ENCODE measurements around the gene PLA2G4D. TPM values are rescaled to one million over a fixed set of nuclear protein-coding genes. Genes with fewer than 3 reads are reported as not detected.

Gene PLA2G4D, protein sequence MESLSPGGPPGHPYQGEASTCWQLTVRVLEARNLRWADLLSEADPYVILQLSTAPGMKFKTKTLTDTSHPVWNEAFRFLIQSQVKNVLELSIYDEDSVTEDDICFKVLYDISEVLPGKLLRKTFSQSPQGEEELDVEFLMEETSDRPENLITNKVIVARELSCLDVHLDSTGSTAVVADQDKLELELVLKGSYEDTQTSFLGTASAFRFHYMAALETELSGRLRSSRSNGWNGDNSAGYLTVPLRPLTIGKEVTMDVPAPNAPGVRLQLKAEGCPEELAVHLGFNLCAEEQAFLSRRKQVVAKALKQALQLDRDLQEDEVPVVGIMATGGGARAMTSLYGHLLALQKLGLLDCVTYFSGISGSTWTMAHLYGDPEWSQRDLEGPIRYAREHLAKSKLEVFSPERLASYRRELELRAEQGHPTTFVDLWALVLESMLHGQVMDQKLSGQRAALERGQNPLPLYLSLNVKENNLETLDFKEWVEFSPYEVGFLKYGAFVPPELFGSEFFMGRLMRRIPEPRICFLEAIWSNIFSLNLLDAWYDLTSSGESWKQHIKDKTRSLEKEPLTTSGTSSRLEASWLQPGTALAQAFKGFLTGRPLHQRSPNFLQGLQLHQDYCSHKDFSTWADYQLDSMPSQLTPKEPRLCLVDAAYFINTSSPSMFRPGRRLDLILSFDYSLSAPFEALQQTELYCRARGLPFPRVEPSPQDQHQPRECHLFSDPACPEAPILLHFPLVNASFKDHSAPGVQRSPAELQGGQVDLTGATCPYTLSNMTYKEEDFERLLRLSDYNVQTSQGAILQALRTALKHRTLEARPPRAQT
- under 1 TPM; 0.12 to 0.18 (median 0.16) TPM for polyA plus RNA-seq (ENCODE audit: insufficient read depth in 1 of 5, insufficient read length in 5 of 5, low replicate concordance in 1 of 5)
- long read RNA-seq, donor 1, result 0 reads
- long read RNA-seq, donor 2, result 0 reads
- long read RNA-seq, donor 3, result 0 reads
- long read RNA-seq, donor 4, result 0 reads
- long read RNA-seq, donor 5, result 0 reads
- long read RNA-seq, donor 6, result 0 reads
- long read RNA-seq, donor 7, result 0 reads
- long read RNA-seq, donor 8, result 0 reads

DNA sequence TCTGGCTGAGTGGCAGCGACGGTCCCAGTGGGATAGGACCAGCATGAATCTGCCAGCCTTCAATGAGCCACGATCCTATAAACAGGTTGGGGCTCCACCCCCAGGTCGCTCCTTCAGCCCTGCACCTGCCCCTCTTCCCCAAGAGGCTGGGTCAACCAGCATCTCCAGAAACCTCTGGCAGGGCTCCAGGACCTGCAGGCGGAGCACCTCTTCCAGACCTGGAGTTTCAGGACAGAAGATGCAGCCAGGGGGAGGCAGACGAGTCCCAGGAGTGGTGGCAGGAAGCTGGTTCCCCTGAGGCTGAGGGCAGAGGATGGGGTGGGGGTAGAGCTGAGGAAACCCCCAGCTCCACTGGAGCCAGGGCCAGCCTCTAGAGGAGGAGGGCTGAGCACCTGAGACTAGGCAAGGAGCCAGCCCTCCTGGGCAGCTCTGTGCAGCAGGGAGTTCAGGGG, at the start of gene PLA2G4D:
Gene PLA2G4D, minus strand, starts transcription at position 51 of the 452 bp plus-strand sequence. CDS start 103 bp downstream, outside the sequence.
- peak in 1 of 2 donors; percentile 31 for DNase-seq

DNA sequence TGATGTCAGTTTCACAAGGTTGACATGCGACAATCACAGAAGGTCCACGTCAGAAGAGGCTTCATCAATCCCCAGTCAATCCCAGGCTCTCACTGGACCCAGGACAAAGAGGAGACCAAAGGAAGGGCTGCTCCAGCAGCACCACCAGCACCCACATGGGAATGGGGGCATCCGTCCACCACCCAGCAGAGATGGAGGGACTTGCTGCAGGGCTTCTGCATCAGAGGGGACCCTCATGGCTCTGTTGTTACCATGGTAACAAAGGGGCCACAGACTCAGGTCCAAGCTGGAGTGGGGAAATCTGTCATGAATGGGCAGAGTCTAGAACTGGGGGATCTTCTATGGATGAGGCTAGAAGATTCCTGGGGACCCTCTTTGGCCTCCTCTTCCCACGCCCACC, 49.0 kb upstream of the PLA2G4D start:
- DNase-seq, result no peak

DNA sequence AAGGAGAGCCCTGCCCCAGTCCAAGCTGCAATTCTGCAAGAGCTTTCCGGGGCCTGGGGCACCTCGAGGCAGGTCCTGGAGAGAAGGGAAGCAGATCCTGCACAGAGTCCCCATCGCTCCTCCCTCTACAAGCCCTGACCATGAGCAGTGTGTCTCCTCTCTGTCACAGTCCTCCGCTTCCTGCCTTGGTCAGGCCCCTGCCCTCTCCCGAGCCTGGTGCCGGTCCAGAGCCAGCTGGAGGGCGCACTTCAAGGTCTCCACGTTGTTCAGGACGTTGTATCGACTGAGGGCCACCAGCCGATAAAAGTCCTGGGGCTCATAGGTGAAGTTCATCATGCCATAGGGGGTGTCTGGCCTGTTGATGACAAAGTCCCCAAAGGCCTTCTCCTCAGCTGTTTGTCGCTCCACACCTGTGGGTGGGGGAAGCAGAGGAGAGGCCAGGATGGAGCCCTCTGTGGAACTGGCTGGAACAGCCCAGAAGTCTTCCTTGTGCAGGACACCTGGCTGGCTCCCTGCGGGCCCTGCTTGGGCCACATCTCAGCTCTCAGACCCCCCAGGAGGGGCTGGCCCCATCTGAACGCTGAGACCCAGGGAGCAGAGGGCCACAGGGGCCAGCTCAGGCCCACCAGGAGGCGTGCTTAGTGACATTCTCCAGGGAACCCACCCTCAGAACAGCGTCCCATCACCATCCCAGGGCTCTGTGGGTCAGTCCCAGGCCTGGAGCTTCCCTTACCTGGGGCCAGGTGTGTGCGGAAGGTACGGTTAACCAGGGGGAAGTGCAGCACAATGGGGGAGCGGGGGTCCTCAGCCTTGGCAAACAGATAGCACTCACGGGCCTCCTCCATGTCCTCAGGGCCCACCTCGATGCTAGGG, 47.7 kb upstream of the PLA2G4D start:
- no peak for DNase-seq

DNA sequence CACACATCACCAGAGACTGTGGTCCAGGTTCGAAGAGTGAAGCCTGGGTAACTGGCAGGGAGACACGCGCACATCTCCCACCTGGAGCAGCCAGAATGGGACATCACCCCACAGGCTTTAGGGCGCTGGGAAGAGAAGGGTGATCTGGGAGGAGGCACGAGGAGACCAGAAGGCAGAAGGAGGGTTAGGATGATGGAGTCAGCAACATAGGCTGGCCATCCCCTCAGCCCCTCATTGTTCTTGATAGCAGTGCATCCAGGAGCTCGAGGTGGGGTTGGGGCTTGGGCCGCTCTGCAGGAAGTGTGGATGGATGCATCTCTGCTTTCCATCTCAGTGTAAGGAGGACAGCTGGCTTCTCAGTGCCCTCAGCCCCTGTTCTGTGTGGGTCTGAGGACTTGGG, 46.9 kb upstream of the PLA2G4D start:
- no peak for DNase-seq

DNA sequence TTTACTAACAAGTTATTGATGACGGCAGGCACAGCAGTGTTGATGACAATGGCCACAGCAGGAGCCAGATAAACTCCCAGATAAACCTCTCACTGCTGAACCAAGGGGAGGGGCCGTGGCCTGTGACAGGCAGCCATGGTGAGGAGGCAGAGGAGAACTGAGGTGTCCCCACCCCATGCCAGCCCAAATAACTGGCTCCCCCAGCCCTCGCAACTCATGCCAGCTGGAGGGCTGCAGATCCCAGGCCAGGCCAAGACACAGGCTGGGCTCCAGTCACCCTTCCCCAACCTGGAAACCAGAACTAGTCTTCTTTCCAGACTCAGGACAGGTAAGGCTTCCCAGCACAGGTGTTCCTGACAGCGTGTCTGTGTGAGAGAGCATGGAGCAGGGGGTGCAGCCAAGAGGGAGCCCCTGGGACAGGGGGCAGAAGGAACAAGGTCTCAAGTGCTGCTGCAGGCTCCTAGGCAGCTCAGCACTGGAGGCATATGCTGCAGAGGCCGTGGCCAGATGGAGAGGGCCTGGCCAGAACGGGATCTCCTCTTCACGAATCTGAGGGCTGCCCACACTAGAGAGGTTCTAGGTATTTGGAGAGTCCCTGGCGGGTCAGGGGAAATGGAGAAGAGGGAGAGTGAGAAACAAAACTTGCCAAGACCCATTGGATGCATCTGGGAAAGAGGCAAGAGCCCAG, 46.2 kb upstream of the PLA2G4D start:
- DNase-seq, result no peak

DNA sequence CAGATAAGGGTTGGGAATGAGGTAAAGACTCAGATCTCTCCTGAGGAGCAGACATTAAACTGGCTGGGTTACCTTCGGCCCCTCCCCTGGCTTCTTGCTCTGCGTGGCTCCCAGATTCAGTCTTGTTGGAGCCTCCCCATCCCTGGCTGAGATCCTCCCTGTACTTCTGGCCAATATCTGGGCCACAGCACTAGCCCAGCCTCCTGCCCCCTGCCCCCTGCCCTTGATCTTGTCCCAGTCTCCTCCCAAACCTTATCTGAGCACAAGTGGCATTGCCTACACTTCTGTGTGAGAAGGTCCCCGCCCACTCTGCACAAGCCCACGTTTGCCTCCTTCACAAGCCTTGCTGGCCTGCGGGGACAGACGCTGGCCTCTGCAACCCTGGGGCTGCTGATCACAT, 45.2 kb upstream of the PLA2G4D start:
- DNase-seq, result no peak

DNA sequence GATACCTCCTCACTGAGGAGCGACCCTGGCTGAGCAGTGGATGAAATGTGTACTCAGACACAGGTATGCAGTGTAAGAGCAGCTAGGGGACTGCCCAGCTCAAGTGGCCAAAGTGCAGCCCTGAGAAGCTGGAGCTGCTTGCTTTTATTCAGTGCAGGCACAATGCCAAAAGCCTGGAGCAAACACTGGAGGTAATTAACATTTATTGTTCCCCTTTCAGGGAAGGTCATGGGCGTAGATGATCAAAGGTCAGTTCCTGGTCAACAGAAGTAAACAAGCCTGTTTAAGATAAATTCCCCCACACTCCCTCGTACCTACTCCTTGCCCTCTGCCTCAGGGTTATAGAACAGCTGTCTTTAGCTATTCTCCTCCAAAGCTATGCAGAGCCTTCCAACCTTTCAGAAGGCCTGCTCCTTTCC, 44.6 kb upstream of the PLA2G4D start:
- DNase-seq, result no peak

DNA sequence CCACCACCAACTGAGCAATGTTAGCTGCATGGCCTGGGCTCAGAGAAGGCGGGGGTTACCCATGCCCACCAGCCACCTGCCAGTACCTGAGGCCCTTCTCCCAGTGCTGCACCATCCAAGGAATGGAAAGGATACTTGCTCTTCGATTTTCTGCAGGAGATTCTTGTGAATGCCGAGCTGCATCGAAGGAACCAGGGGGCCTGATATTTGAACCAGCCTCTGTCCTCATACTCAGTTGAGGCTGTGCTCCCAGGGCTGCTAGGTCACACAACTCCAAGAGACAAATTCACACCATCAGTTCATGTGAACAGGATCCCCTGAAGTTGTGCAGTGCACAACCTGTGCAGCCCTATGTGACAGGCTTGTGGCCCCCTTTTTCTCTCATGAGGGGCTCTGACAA, 44.0 kb upstream of the PLA2G4D start:
- no peak for DNase-seq

DNA sequence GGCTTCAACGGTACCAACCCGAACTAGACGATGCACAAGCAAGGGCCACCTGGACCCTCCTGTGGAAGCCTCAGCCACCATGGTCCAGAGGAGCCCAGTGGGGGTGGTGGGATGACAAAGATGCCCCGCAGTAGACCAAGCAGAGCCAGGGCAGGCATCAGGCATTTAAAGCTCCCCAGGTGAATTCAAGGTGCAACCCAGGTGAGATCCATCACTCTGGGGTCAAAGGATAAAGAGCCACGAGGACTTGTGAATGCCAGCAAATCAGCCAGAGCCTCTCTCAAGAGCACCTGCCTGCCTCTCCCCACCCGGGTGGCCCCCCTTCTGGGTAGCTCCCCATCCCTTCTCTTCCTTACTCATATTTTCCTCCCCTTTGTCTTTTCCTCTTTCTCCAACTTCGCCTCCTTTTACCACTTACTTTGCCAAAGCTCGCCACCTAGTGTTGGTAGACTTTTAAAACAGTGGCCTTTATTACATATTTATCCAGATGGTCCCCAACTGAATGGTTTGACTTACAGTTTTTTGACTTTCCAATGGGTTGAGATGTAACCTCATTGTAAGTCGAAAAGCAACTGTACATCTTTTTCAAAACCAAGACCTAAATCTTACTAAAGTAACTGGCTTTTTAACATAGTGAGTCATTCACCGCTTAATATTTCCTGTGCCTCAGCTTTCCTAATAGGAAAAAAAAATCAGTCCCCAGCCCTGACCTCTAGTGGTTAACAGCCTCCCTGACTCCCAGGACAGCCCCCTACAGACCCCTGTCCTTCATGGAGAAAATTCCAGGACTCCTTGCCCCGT, 43.3 kb upstream of the PLA2G4D start:
- no peak for DNase-seq

DNA sequence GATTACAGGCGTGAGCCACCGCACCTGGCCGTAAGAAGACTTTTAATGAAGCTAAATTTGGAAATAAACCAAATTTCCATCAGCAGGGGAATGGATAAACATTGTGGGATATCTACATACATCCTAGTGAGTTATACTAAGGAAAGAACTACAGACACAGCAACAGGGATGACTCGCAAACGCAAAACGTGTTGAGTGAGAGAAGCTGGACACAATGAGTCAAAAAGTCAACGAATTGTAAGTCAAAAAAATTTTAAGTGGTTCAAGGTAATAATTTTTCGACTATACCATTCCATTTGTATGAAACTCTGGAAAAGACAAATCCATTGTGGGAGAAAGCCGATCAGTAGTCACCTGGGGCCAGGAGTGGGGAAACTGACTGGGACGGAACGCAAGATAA, 42.2 kb upstream of the PLA2G4D start:
- no peak for DNase-seq

DNA sequence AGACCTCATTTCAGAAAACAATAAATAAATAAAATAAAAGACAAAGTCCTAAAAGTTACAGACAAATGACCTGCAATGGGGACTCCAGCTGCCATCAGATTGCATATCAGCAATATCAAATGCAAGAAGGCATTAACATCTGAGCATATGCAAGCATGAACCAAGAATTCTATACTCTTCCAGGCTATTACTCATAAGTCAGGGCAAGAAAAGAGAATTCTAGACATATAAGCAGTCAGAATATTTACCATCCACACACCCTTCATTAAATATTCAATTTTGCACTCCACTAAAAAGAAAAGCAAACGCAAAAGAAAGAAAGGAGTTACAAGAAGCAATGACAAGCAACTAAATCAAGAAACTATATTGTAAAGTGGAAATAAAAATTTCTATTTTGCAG, 41.0 kb upstream of the PLA2G4D start:
- DNase-seq, result no peak

DNA sequence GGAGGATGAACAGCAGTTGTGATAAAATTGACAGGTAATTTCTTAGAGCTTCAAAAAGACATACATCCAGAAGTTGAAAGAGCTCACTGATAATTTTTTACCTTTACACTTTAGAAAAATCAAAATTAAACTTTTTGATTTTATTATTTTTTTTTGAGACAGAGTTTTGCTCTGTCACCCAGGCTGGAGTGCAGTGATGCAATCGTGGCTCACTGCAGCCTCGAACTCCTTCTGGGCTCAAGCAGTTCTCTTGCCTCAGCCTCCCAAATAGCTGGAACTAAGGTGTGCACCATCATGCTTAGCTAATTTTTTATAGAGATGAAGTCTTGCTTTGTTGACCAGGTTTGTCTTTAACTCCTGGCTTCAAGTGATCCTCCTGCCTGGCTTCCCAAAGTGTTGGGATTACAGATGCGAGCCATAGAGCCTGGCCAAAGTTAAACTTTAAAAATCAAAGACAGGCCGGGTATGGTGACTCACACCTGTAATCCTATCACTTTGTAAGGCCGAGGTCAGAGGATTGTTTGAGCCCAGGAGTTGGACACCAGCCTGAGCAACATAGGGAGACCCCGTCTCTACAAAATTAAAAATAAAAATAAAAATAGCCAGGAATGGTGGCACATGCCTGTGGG, 40.4 kb upstream of the PLA2G4D start:
- DNase-seq, result no peak

DNA sequence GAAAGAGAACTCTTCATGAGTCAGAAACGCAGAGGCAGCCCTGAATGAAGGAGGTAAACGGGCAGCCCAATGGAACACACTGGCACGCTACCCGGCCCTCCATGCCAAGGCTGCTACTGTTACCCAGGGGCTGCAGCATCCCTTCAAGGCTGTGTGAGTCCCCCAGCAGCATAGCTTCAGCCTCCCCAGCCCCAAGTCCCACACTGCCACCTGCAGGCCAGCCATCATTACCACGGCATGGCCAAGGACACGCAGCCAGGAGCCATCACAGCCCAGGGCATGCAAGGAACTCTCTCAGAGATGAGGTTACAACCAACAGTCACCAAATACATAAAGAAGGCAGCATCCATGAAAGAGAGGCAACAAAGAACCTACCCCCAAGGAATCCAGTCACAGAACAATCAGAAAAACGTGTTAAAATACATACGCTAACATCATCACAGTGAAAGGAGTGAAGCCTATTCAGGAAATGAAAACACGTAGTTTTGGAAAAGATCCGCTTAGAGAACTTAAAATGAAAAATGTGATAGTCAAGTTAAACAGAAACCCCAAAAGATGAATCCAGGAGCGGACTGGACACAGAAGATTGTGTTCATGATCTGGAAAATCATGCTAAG, 39.6 kb upstream of the PLA2G4D start:
- no peak for DNase-seq

DNA sequence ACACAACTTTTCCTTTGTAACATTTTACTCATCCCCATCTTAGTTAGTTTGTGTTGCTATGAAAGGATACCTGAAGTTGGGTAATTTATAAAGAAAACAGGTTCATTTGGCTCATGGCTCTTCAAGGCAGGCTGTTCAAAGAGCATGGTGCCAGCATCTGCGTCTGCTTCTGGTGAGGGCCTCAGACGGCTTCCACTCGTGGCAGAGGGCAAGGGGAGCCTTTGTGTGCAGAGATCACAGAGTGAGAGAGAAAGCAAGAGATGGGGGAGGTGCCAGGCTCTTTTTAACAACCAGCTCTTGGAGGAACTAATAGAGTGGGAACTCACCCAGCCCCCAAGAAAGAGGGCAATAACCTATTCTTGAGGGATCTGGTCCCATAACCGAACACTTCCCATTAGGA, 39.0 kb upstream of the PLA2G4D start:
- no peak for DNase-seq

DNA sequence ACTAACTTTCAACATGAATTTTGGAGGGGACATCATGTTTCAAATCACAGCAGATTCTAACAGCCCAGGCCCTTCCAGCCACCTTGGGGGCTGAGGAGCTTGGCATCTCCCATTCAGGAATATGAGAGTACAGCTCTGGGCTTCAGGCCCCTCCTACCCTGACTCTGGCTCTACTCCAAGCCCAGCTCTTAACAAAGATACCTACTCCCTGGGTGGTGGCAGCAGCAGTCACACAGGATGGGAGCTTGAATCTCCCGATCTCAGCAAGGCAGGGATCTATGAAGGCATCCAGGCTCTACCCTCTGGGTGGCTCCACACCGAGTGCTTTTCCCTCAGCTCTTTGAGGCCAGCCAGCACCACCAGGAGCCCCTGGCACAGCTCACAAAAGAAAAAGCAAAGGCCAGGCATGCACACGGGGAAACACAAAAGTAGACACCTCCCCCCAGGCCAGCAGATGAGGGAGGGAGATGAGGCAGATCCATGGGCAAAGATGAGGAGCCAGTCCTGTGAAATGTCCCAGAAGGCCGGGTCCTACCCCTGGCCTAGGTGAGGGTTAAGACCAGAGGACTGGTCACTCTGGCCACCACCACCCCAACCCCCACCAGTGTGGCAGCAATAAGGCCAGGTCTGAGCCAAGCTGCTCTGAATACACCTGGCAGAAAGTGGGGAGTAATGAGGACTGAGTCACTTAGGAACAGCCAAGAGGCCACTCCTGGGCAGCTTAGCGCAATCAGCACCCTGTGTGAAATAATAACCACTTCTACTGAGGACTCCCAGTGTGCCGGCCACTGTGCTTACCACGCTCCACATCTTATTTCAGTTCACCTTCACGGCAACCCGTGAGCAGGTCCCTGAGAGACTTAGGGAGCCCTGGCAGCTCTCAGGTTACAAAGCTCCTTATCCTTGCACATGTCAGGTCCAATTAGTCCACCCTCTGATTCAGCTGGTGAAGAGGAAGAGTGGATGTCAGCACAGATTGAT, 37.8 kb upstream of the PLA2G4D start:
- no peak for DNase-seq

DNA sequence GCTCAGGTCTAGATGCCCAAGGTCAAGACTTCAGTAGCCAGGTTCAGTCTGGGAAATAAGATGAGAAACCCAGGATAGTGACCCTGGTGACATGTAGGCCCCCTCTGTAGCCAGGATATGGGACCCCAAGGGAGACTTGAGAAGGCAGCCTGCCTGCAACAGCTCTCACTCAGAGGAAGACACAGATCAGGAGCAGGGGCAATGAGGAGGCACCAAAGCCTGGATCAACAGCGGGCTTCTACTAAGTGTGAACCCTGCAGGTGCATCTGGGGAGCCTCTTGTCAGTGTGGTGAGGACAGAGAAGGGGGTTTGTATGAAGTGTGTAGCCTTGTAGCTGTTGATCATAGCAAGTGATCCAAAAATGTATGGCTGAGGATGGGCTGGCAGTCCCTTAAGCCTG, 36.6 kb upstream of the PLA2G4D start:
- DNase-seq, result no peak

DNA sequence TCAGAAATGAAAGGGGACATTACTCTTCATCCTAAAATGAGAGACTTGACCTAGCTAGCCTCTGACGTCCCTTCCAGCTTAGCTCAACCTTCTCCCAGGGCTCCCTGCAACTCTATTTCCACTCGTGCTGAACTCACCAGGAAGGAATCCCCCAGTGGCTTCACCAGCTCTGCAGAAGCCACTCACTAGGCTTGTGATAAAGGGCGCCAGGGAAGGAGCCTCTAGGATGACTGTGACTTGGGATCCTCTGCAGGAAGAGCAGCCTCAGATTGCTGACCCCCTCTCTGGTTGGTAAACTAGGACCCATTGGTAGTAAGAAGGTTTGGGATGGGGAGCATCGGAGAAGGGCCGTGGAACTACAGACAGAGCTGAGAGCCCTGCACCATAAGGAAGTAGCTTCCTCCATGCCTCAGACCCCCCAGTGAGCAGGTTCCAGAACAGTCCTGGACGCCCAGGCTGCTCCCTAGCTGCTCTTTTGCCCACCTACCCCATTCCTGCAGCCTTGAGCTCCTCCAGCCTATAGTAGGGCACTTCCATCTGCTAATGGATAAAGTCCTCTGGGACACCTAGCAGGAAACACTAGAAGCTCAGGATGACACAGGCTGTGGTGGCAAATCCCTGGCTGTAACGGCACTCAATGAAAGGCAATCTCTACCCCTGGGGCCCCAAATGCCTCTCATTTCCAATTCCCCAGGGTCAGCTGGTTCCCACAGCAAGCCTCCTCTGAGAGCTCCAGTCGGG, 36.1 kb upstream of the PLA2G4D start:
- no peak for DNase-seq

Measured in right lung (tissue), 10 donors.